SU-DHL-6 (cell line): ENCODE measurements around the gene SLC6A2.

Source experiments
- H2AFZ ChIP-seq: fragments of 200-600 bp; sonication (generic); 2 replicates; pipeline ENCODE4 v1.6.1; 2014; ENCODE audit warnings: low read depth, mild to moderate bottlenecking, moderate library complexity, mixed read lengths, antibody characterized with exemption, low read length; ENCODE audit not compliant: severe bottlenecking
- H3F3A ChIP-seq: fragments of 200-600 bp; shearing (Covaris generic); 2 replicates; pipeline ENCODE4 v1.6.0; 2016; ENCODE audit warnings: antibody characterized with exemption, mild to moderate bottlenecking; ENCODE audit not compliant: insufficient read depth
- H3K27ac ChIP-seq: fragments of 200-600 bp; sonication (generic); 2 replicates; pipeline ENCODE4 v1.5.1; 2016; ENCODE audit warnings: low read depth, mild to moderate bottlenecking, low read length, moderate library complexity, mixed read lengths
- H3K27me3 ChIP-seq: fragments of 200-600 bp; sonication (generic), shearing (Covaris generic); 2 replicates; pipeline ENCODE4 v1.6.0; 2014; ENCODE audit warnings: mild to moderate bottlenecking, low read length
- H3K36me3 ChIP-seq: fragments of 200-600 bp; sonication (generic); 2 replicates; pipeline ENCODE4 v1.6.1; 2014; ENCODE audit warnings: mild to moderate bottlenecking, low read length, mixed read lengths
- H3K4me2 ChIP-seq: fragments of 300-600, 200-600 bp; shearing (Covaris generic), sonication (generic); 2 replicates; pipeline ENCODE4 v1.6.0; 2014; ENCODE audit warnings: low read length, low read depth, mild to moderate bottlenecking; ENCODE audit not compliant: poor library complexity, severe bottlenecking
- H3K4me3 ChIP-seq: fragments of 200-600 bp; sonication (generic); 2 replicates; pipeline ENCODE4 v1.5.1; 2014; ENCODE audit warnings: antibody characterized with exemption, low read length, mild to moderate bottlenecking, mixed read lengths; ENCODE audit not compliant: insufficient read depth, poor library complexity, severe bottlenecking
- H3K79me2 ChIP-seq: fragments of 200-600 bp; sonication (generic); 2 replicates; pipeline ENCODE4 v1.6.1; 2014; ENCODE audit warnings: mild to moderate bottlenecking, low read length, moderate library complexity; ENCODE audit not compliant: insufficient read depth
- H3K9ac ChIP-seq: fragments of 200-600 bp; sonication (generic); 2 replicates; pipeline ENCODE4 v1.7.0; 2014; ENCODE audit warnings: mild to moderate bottlenecking, low read length
- H3K9me2 ChIP-seq: fragments of 200-600 bp; sonication (generic); replicated peaks from 2 replicates; pipeline ENCODE4 v1.6.1; 2014; ENCODE audit warnings: low read length; ENCODE audit not compliant: insufficient read depth
- H3K9me3 ChIP-seq: fragments of 200-600 bp; sonication (generic); 2 replicates; pipeline ENCODE4 v1.6.1; 2014; ENCODE audit warnings: low read length, mixed read lengths; ENCODE audit not compliant: insufficient read depth
- H4K20me1 ChIP-seq: fragments of 200-600 bp; sonication (generic); 2 replicates; pipeline ENCODE4 v1.6.1; 2014; ENCODE audit warnings: low read depth, mild to moderate bottlenecking, antibody characterized with exemption, low read length, moderate library complexity, mixed read lengths
- CTCF ChIP-seq: fragments of 200-600 bp; sonication (generic); IDR thresholded peaks from one replicate; pipeline ENCODE4 v1.5.1; 2017; ENCODE audit warnings: antibody characterized with exemption, mild to moderate bottlenecking, low read length, moderate library complexity; ENCODE audit not compliant: insufficient read depth, poor library complexity, severe bottlenecking
- EZH2phosphoT487 ChIP-seq: fragments of 200-600 bp; sonication (generic), shearing (Covaris generic); conservative IDR thresholded peaks from 2 replicates; pipeline ENCODE4 v1.6.1; 2018; ENCODE audit warnings: mild to moderate bottlenecking, antibody characterized with exemption, low read length, moderate library complexity, mixed read lengths

The SLC6A2 gene

DNA sequence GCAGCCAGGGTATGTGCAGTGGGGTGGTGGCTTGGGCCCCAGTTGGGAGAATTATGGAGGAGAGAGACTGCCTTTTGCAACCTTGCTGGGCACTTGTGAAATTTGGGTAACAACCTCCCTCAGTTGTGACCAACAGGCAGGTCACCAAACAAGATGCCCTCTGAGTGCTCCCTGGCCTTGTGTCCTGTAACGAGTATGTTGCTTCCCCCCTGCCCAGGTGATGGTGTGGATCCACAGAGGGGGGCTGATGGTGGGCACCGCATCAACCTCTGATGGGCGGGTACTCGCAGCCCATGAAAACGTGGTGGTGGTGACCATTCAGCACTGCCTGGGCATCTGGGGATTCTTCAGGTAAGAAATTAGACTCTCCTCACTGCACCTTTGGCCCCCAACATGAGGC lies 74.3 kb downstream of the SLC6A2 start:
- Histone ChIP-seq H4K20me1 (no peaks in the 10 kb centered on the region), H3K9ac (no peak overlapping the region), H3F3A (no peaks in the 10 kb centered on the region), H3K36me3 (no peaks in the 10 kb centered on the region), H3K4me2 (no peak overlapping the region), H2AFZ (no peak overlapping the region), H3K79me2 (no peaks in the 10 kb centered on the region), H3K27me3 (no peaks in the 10 kb centered on the region), H3K9me3 (no peaks in the 10 kb centered on the region), H3K4me3 (no peak overlapping the region), H3K9me2 (no peaks in the 10 kb centered on the region), H3K27ac (no peak overlapping the region)
- TF ChIP-seq CTCF, result no peak
- no peak for TF ChIP-seq EZH2phosphoT487

DNA sequence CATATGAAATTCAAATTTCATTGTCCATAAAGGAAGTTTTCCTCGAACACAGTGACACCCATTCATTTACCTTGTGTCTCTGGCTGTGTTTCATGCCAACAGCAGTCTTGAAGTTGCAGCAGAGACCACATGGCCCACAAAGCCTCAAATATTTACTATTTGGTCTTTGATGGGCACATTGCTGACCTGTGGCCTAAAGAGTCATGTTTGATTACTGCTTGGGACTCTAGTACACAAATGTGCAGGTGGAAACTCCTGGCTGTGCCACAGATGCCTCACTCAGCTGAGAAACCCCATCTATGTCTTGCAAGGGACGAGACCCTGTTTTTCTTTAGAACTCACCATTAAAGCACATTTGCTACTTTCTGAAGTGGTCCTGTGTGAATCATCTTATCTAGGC lies 76.7 kb downstream of the SLC6A2 start:
- no peak overlapping the region for H2AFZ ChIP-seq
- H3K4me3 ChIP-seq, result no peak overlapping the region
- no peak overlapping the region for H3K9ac ChIP-seq
- no peak overlapping the region for H3K4me2 ChIP-seq
- H3K9me3 ChIP-seq, result no peaks in the 10 kb centered on the region
- H3K36me3 ChIP-seq, result no peaks in the 10 kb centered on the region
- no peaks in the 10 kb centered on the region for H3K79me2 ChIP-seq
- H3K27ac ChIP-seq, result no peak overlapping the region
- no peaks in the 10 kb centered on the region for H3K9me2 ChIP-seq
- TF ChIP-seq CTCF, result no peak
- no peak for TF ChIP-seq EZH2phosphoT487
- no peaks in the 10 kb centered on the region for H4K20me1 ChIP-seq
- H3K27me3 ChIP-seq, result no peaks in the 10 kb centered on the region
- no peaks in the 10 kb centered on the region for H3F3A ChIP-seq

DNA sequence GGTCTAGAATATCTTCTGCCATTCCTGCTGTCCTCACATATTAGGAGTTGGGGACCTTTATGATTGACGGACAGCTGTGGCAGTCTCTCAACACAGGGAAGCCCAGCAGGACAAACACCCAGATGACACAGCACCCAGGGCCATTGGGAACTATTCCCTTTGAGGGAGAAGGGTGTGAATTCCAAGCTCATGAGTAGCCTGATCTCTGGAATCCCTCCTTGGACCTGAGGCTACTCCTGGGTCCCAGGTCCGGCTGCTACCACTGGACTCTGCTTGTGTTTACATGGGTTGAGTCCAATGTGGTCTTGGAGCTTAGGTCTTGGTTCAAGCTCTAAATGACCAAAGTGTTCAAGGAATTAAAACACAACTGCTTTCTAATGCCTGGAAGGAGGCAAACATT lies 78.9 kb downstream of the SLC6A2 start:
- H3F3A ChIP-seq, result no peaks in the 10 kb centered on the region
- H3K27ac ChIP-seq, result no peak overlapping the region
- no peaks in the 10 kb centered on the region for H3K9me3 ChIP-seq
- no peaks in the 10 kb centered on the region for H3K9me2 ChIP-seq
- no peak overlapping the region for H3K4me2 ChIP-seq
- no peak overlapping the region for H2AFZ ChIP-seq
- no peaks in the 10 kb centered on the region for H4K20me1 ChIP-seq
- no peak overlapping the region for H3K4me3 ChIP-seq
- TF ChIP-seq EZH2phosphoT487, result no peak
- no peak for TF ChIP-seq CTCF
- H3K9ac ChIP-seq, result no peak overlapping the region
- H3K79me2 ChIP-seq, result no peaks in the 10 kb centered on the region
- H3K36me3 ChIP-seq, result no peaks in the 10 kb centered on the region
- no peaks in the 10 kb centered on the region for H3K27me3 ChIP-seq
